Natural killer cell treated with Interleukin-12 subunit alpha and Interleukin-12 subunit beta and Interleukin-15 and Interleukin-18, amount 100 ng/mL, for 72 hours (primary cell): ENCODE data around the gene TTC23. TPM values are rescaled to one million over a fixed set of nuclear protein-coding genes. Genes with fewer than 3 reads are reported as not detected.

Source experiments
- ATAC-seq, 2 donors: fragments of 150-1000 bp; cut with Tn5 transposase in 1 of 2; sonication (Bioruptor Pico), chemical (Tn5 transposase) in 1 of 2; 2 replicates each; pipeline ENCODE4 v1.10.0; 2021
- DNase-seq: peaks from one replicate; pipeline ENCODE4 v3.0.0; 2022; ENCODE audit warnings: low spot score
- H3K27ac Mint-ChIP-seq, 2 donors: 1 replicate in 1 of 2; 2 replicates in 1 of 2; pipeline ENCODE4 v1.8.0; 2022; ENCODE audit warnings: mixed read lengths in 2 of 2, mild to moderate bottlenecking in 1 of 2, moderate library complexity in 1 of 2
- H3K27me3 Mint-ChIP-seq, 2 donors: 1 replicate in 1 of 2; 2 replicates in 1 of 2; pipeline ENCODE4 v1.8.0; 2022; ENCODE audit warnings: mixed read lengths in 2 of 2
- H3K36me3 Mint-ChIP-seq: one replicate; pipeline ENCODE4 v1.8.0; 2022; ENCODE audit warnings: mixed read lengths
- H3K4me1 Mint-ChIP-seq, 2 donors: 1 replicate in 1 of 2; 2 replicates in 1 of 2; pipeline ENCODE4 v1.8.0; 2022; ENCODE audit warnings: low read depth in 2 of 2, mixed read lengths in 2 of 2, mild to moderate bottlenecking in 1 of 2
- H3K4me3 Mint-ChIP-seq: one replicate; pipeline ENCODE4 v1.8.0; 2022; ENCODE audit warnings: mixed read lengths
- H3K9me3 Mint-ChIP-seq: 2 replicates; pipeline ENCODE4 v1.8.0; 2022; ENCODE audit warnings: mixed read lengths
- total RNA-seq, 2 donors: library from RNA; stranded (reverse); gene quantifications; one replicate each; pipeline ENCODE4 v1.2.3, GENCODE V29; 2022

Gene TTC23
- total RNA-seq, 2 donors from 2014 or later, result 1.00 to 3.6 TPM

DNA sequence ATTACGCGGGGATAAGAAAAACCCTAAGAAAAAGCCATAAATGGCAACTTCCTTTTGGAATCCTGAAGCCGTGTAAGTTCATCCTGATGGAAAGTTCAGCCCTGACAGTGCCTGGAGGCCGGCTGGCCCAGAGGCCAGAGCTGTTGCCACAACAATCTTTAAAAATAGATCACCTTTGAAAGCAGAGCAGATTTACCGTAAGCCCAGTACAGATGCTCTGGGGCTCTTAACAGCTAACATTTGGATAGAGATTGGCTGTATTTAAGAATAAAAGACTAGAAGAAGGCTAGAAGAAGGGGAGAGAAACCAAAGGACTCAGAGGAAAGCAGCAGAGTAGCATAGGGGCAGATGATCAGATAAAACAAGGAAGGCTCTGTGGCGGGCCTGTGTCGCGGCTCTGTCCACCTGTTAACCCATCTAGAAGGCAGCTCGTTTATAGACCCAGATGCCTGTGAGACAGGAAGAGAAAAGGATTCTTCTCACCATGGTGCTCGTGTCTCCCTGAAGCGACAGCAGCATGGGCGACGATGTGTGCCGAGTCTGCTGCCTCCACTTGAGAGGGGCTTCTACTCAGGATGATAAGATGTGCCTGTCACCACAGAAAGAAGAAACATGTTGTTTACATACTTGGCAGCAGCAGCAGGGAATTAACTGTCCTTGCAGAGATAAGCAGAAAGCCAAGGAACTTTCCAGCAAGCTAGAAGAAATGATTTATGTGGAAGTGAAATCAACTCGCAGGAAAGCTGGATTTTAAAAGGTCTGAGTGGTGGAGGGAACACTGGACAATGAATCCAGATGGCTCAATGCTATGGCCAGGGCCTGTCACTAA is 74.6 kb downstream of the TTC23 start:
- ATAC-seq, result no peak
- Mint-ChIP-seq H3K4me3 (no peak overlapping the region), H3K9me3 (no peaks in the 10 kb centered on the region), H3K27me3 (peaks cover 0 to 7% of the 10 kb centered on the region in 2 donors), H3K36me3 (no peaks in the 10 kb centered on the region), H3K4me1 (no peaks in the 10 kb centered on the region), H3K27ac (no peak overlapping the region)
- no peak for DNase-seq

DNA sequence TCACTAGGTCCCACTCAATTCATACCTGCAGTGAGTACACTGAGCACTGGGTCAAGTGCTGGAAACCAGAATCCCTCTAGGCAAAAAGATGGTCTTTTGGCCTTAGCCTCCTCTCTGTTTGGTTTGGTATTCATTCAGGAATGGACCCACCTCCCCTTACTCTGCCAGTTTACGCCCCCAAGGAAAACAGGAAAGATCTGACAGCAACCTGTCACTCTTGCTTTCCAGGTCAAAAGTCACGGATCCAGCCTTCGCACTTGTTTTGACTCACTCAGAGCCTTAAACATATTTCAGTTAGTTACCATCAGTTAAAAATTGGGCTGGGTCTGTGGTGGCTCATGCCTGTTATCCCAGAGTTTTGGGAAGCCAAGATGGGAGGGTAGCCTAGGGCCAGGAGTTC is 76.4 kb downstream of the TTC23 start:
- Mint-ChIP-seq H3K27ac (no peak overlapping the region), H3K9me3 (no peaks in the 10 kb centered on the region), H3K36me3 (no peaks in the 10 kb centered on the region), H3K27me3 (peaks cover 0 to 4% of the 10 kb centered on the region in 2 donors), H3K4me3 (no peak overlapping the region), H3K4me1 (no peaks in the 10 kb centered on the region)
- ATAC-seq, result no peak
- DNase-seq, result no peak

DNA sequence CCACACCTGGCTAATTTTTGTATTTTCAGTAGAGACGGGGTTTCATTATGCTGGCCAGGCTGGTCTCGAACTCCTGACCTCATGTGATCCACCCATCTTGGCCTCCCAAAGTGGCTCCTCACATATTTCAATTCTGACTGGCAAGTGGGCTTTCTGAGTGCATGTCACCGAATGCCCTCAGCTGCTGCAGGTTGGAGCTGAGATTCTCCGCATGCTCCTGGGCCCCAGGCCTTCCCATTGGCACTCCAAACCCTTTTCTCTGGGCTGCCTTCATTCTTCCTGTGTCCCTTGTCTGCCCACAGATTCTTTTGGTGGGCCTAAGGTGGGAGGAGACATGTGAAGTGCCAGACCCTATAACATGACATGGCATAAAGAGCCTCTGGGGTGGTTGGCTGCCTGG is 77.2 kb downstream of the TTC23 start:
- Mint-ChIP-seq H3K4me1 (no peaks in the 10 kb centered on the region), H3K27ac (no peak overlapping the region), H3K9me3 (no peaks in the 10 kb centered on the region), H3K27me3 (peaks cover 0 to 4% of the 10 kb centered on the region in 2 donors), H3K4me3 (no peak overlapping the region), H3K36me3 (no peaks in the 10 kb centered on the region)
- ATAC-seq, result no peak
- DNase-seq, result no peak

DNA sequence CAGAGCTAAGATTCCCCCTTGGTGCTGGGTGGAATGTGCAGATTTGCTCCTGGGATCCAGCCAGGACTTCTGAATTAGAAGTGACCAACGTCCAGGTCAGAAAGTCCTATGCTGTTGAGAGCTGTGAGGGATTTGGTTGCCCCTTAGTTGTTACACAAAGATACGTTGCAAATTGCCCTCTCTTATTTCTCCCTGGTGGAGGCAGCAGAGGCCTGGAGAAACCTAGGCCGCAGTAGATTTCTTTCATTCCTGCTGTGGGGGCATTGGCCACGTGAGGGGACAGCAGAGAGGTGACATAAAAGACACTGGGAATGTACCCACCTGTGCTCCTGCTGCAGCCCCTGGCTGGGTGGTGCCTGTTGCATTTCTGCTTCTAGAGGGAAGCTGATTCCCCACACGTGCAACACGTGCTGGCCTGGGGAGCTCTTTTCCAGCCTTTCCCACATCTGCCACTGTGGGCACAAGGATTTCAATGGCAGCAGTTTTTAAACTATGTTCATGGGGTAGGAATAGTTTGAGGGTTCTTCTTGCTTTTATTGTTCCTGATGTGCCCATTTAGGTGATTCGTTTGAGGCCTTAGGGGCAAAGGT is 78.8 kb downstream of the TTC23 start:
- Mint-ChIP-seq H3K27me3 (peaks cover 0 to 4% of the 10 kb centered on the region in 2 donors), H3K4me3 (no peak overlapping the region), H3K9me3 (no peaks in the 10 kb centered on the region), H3K27ac (no peak overlapping the region), H3K4me1 (no peaks in the 10 kb centered on the region), H3K36me3 (no peaks in the 10 kb centered on the region)
- DNase-seq (no peak), ATAC-seq (no peak)

DNA sequence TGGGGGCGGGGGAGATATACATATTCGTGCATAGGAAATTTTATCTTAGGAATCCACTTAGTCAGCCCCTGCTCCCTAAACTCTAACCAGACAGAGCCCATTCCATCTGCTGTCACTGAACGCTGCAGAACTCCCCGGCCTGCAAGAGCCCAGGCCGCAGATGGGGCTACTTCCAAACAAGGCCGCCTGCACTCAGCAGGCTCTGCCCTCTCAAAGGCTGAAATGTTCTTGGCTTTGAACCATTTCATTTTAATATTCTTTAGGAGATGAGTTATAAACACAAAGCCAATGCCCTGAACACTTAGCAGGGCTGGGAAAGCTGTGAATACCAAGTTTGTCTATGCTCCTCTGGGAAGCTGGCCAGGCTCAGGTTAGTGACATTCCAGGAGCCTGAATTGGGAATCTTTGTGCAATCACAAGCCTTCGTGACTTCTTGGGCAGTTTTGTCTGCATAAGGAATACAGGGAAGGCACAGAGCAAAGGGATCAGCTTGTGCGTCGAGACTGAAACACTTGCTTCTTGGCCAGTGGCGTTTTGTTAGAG is 79.5 kb downstream of the TTC23 start:
- Mint-ChIP-seq H3K4me1 (no peaks in the 10 kb centered on the region), H3K27me3 (peaks cover 0 to 4% of the 10 kb centered on the region in 2 donors), H3K36me3 (no peaks in the 10 kb centered on the region), H3K27ac (no peak overlapping the region), H3K4me3 (no peak overlapping the region), H3K9me3 (no peaks in the 10 kb centered on the region)
- DNase-seq (no peak), ATAC-seq (no peak)

DNA sequence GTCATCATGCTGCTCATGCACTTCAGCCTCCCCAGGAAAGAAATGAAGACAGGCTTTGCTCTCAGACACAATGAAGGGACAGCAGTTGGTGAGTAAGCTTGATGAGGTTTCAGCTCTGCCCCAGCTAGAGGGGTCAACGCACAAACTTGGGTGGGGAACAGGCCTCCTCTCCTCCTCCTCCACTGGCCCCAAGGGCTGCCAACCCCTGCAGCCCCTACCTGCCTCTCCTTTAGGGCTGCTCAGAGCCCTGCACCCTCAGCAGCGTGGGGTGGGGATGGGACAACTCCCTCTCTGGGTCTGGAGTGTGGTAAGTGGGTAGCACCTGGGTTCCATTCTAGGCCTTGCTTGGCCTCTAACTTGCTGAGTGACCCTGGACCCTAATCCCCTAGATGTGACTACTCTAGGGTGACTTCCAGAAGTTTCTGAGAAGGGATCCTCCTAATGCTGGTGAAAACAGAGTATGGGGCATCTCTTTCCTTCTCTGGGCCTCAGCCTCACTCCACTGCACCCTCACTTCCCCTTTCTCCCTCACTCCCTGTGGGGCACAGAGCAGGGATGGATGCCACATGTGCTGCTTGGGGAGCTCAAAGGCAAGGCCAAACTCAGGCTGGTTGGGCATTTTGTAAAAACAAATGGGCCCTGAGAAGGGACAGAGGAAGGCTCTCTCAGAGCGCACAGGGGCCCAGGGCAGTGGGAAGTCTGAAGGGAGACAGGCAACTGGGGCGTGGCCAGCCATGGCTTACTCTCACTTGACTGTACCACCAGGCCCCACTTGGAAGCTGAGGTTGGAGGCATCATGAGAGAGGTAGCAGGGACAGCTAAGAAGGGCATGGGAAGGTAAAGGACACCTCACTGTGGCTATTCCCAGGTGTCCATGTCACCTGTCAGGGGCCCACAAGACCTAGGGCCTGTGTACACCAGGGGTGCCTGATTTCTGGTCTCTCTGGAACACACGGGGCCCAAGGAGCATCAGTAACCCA is 80.5 kb downstream of the TTC23 start:
- DNase-seq (no peak), ATAC-seq (peak; percentile 15 to 37)
- Mint-ChIP-seq H3K27ac (no peak overlapping the region), H3K9me3 (no peaks in the 10 kb centered on the region), H3K27me3 (no peaks in the 10 kb centered on the region), H3K4me3 (no peak overlapping the region), H3K36me3 (no peaks in the 10 kb centered on the region), H3K4me1 (no peaks in the 10 kb centered on the region)

DNA sequence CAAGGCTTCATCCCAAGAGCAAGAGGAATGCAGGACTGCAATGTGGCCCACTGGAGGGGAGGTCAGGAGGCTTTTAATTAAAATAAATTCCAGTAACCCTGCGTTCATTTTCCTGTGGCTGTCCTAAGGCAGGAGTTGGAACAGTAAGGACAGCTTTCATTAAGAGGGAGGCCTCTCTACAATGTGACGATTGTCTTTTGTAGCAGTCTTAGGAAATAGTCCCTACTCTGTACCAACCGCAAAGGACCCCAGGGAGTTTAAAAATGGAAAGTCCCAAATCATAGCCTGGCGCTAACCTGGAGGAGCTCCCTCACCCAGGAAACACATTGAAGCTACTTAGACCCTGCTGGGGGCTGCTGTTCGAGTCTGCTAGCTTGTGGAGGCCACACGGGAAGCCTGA is 81.7 kb downstream of the TTC23 start:
- no peak for ATAC-seq
- H3K36me3 Mint-ChIP-seq, result no peaks in the 10 kb centered on the region
- no peaks in the 10 kb centered on the region for H3K9me3 Mint-ChIP-seq
- no peak overlapping the region for H3K27ac Mint-ChIP-seq
- H3K4me1 Mint-ChIP-seq, result peaks cover 0 to 3% of the 10 kb centered on the region in 2 donors
- DNase-seq, result no peak
- no peak overlapping the region for H3K4me3 Mint-ChIP-seq
- no peaks in the 10 kb centered on the region for H3K27me3 Mint-ChIP-seq

DNA sequence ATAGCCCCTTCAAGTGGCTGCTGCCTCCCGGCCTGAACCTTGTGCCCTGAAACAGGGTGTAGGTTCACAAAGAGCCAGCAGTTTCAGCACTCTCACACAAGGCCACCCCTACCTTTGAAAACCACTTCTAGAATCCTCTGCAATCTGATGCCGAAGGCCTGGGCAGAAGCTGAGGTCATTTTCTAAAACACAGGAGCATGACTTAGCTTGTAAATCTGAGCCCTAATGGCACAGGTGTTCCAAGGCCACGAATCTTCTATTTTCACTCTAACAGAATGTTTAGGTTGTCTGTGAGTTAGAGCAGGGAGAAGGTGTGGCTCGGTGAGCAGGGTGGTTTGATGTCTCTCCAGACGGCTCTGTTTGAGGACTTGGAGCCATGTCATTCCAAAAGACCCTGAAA is 82.2 kb downstream of the TTC23 start:
- H3K27me3 Mint-ChIP-seq, result no peaks in the 10 kb centered on the region
- H3K36me3 Mint-ChIP-seq, result no peaks in the 10 kb centered on the region
- ATAC-seq (no peak), DNase-seq (no peak)
- H3K27ac Mint-ChIP-seq, result no peak overlapping the region
- peaks cover 0 to 3% of the 10 kb centered on the region in 2 donors for H3K4me1 Mint-ChIP-seq
- H3K4me3 Mint-ChIP-seq, result no peak overlapping the region
- no peaks in the 10 kb centered on the region for H3K9me3 Mint-ChIP-seq

DNA sequence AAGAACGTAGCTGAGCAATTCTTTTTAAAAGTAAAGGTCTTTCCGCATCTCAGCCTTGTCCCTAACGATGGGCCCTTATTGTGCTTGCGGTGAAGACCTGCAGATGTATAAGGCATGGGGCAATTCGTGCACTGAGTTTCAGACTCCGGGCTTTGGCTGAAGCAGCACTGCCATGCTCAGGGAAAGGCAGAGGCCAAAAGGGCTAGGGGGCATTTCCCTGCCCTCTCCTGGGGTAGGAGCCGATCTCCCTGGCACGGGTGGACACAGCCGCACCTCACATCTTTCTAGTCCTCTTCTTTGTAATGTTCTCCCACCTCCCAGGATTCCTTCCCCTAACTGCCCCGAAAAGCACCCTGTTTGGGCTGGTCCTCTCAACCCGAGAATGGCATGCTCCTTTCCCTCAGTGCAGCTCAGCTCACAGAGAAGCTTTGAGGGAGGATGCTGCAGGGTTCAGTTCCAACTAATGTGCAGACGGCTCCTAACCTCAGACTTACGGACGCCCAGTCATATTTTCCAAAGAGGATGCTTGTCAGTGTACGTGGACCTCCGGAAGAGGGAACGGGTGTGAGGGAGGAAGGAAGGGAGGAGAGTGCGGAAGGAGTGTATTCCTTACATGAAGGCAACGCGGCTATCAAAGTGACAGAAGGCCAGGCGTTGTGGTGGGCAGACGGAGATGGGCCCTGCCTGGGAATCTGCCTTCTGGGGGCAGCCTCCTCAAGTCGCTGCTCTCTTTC is 83.3 kb downstream of the TTC23 start:
- H3K27me3 Mint-ChIP-seq, result no peaks in the 10 kb centered on the region
- no peaks in the 10 kb centered on the region for H3K36me3 Mint-ChIP-seq
- DNase-seq (no peak), ATAC-seq (no peak)
- no peaks in the 10 kb centered on the region for H3K9me3 Mint-ChIP-seq
- no peak overlapping the region for H3K4me3 Mint-ChIP-seq
- no peak overlapping the region for H3K27ac Mint-ChIP-seq
- H3K4me1 Mint-ChIP-seq, result peaks cover 0 to 3% of the 10 kb centered on the region in 2 donors

DNA sequence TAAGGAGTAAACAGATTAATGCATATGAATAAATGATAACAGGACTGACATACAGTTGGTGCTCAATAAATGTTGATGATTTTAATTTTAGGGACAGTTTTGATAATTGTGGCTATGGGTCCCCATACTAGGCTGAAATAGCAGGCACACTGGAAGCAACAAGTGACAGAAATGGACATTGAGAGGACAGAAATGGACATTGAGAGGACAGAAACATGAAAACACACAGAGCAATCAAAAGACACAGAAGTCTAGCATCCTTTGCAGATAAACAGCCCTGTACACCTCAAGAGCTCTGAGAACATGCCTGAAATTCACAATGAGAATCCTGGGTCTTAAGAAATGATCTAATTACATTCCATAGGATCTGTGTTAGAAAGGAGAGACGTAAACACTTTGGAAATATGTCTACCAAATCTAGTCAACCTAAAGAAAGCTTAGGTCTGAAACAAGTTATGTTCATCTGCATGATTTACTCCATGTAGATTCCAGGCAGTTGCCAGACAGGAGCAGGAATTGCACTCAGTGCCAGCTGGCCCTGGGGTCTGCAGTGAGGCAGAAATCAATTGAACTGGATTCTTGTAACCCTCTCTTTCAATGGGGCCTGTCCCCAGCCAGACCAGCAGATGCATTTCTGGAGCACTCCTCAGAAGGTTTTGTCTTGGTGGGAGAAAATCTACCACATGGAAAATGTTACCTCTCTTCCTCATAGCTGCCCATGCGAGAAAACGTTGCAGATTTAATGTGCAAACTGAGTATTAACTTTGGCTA is 84.2 kb downstream of the TTC23 start:
- no peak overlapping the region for H3K27ac Mint-ChIP-seq
- H3K4me1 Mint-ChIP-seq, result peaks cover 0 to 3% of the 10 kb centered on the region in 2 donors
- H3K36me3 Mint-ChIP-seq, result no peaks in the 10 kb centered on the region
- H3K27me3 Mint-ChIP-seq, result no peaks in the 10 kb centered on the region
- DNase-seq, result no peak
- H3K4me3 Mint-ChIP-seq, result no peak overlapping the region
- no peak for ATAC-seq
- H3K9me3 Mint-ChIP-seq, result no peaks in the 10 kb centered on the region

DNA sequence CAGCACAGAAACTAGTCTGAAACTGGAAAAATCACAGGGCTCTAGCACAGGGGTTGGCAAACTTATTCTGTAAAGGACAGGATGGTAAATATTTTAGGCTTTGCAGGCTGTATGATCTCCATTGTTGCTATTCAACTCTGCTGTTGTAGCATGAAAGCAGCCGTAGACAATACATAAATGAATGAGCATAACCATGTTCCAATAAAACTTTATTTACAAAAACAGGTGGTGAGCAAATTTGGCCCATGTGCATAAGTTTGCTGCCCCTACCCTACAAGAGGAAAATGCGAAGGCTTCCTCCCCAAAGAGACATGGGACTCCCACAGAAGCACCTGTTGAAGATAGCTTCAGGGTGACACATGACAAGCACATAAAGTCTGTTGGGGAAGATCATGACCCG is 85.3 kb downstream of the TTC23 start:
- H3K27me3 Mint-ChIP-seq, result peaks cover 0 to 2% of the 10 kb centered on the region in 2 donors
- H3K4me3 Mint-ChIP-seq, result no peak overlapping the region
- H3K9me3 Mint-ChIP-seq, result no peaks in the 10 kb centered on the region
- DNase-seq (no peak), ATAC-seq (no peak)
- no peak overlapping the region for H3K27ac Mint-ChIP-seq
- peaks cover 0 to 3% of the 10 kb centered on the region in 2 donors for H3K4me1 Mint-ChIP-seq
- H3K36me3 Mint-ChIP-seq, result no peaks in the 10 kb centered on the region

DNA sequence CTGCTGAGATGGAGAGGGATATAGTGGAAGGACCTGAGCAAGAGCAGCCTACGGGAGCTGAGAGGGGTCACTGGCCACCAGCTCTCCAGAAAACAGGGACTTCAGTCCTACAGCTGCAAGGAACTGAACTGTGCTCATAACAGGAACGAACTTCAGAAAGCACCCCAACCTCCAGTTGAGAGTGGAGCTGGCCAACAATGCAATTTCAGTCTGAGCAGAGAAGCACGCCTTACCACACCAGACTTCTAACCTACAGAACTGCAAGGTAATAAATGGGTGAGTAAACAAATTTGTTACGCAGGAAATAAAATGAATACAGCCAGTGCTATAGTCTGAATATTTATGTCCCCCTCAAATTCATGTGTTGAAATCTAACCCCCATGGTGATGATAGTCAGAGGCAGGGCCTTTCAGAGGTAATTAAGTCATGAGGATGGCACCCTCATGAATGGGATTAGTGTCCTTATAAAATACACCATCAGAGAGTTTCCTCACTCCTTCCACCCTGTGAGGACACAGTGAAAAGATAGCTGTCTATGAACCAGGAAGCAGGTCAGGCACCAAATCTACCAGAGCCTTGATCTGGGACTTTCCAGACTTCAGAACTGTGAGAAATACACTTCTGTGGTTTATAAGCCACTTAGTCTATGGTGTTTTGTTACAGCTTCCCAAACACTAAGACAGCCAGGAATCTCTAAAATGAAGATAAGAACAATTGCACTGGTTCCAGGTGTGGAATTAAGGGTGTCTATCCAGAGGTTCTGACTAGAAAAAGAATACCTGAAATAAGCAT is 85.9 kb downstream of the TTC23 start:
- Mint-ChIP-seq H3K27ac (no peak overlapping the region), H3K4me1 (peaks cover 0 to 3% of the 10 kb centered on the region in 2 donors), H3K4me3 (no peak overlapping the region), H3K9me3 (no peaks in the 10 kb centered on the region), H3K36me3 (no peaks in the 10 kb centered on the region), H3K27me3 (peaks cover 0 to 2% of the 10 kb centered on the region in 2 donors)
- DNase-seq, result no peak
- no peak for ATAC-seq
